Vagina (tissue), 2 donors: Measurements from ENCODE around the gene STRN4.

Experiments
- CTCF ChIP-seq, 3 experiments: fragments of 450-650 bp in 2 of 3; fragments of 200-600 bp in 1 of 3; sonication (generic) in 1 of 3; IDR thresholded peaks; one replicate each; pipeline ENCODE4 v1.5.1; 2017 to 2019; ENCODE audit warnings: antibody characterized with exemption in 3 of 3, mild to moderate bottlenecking in 2 of 3, moderate library complexity in 2 of 3
- POLR2A ChIP-seq, 2 donors: fragments of 450-650 bp; IDR thresholded peaks; one replicate each; pipeline ENCODE4 v1.6.1; 2017; ENCODE audit warnings: antibody characterized with exemption in 2 of 2, mild to moderate bottlenecking in 2 of 2, moderate library complexity in 2 of 2
- POLR2AphosphoS5 ChIP-seq, 2 donors: sonication (generic); formaldehyde crosslinking; IDR thresholded peaks; one replicate each; pipeline ENCODE4 v1.9.0; 2017; ENCODE audit warnings: antibody characterized with exemption in 2 of 2, mild to moderate bottlenecking in 2 of 2, low read depth in 1 of 2; ENCODE audit not compliant: insufficient read depth in 1 of 2

- TF ChIP-seq POLR2A (IDR thresholded peaks at IDR 0.05) (no peak), CTCF (IDR thresholded peaks at IDR 0.05) (no peak), POLR2AphosphoS5 (IDR thresholded peaks at IDR 0.05; ENCODE audit: insufficient read depth in 1 of 2, low read depth in 1 of 2) (no peak)
Measured at GRCh38 chr19:46733690-46734292, 12.5 kb downstream of the STRN4 start.
